ENCODE data around the gene IFI6. TPM values are rescaled to one million over a fixed set of nuclear protein-coding genes. Genes with fewer than 3 reads are reported as not detected.

IFI6 gene
- polyA plus RNA-seq, 1 donor (not counting 4 experiments of a cell fraction or from before 2014, with no cell fraction given) = 618 TPM

DNA sequence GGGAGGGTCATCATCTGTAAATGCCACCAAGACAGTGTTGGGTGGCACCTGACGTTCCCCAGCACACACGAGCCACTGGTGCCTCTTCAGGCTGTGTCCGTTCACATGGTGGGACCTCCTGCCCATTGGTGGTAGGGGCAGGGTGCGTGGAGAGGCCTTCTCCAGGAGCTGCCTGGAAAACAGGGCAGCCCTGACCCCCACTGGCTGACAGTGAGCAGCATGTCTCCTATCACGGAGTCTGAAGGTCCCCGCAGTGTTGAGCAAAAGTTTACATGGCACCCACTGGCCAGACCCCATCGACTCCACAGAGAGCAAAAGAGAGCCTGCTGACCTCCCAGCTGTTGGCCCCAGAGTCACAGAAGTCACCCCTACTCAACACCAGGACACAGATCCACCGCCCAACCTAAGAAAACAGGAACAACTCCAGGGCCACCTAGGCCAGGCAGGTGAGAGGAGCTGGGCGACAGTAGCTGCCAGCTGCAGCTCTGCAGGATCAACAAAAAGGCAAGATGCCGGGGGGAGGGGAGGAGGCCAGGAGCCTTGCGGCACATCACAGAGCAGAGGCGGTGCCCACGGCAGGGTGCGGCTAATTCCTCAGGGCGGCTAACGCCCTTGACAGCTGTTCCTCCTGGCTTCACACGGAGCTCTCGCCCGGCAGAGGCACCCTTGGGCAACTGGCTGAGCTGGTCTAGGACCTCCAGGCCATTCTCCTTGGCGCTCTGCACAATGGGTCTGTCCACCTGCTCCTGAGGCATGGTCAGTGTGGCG is 14.4 kb upstream of the IFI6 start:
- Histone ChIP-seq H3K4me3 (ENCODE audit: control insufficient read depth in 2 of 3, extremely low read depth in 1 of 3, insufficient read depth in 2 of 3, low read depth in 1 of 3, low read length in 3 of 3) (no peak overlapping the region), H3K9me3 (ENCODE audit: control insufficient read depth, low read depth, low read length) (peaks cover 1% of the 10 kb centered on the region), H3K79me2 (ENCODE audit: control insufficient read depth, insufficient read depth, low read length) (no peaks in the 10 kb centered on the region), H3K36me3 (ENCODE audit: control insufficient read depth in 2 of 2, extremely low read depth in 1 of 2, insufficient read depth in 2 of 2, low read length in 2 of 2) (no peaks in the 10 kb centered on the region), H3K4me2 (ENCODE audit: control insufficient read depth, extremely low read depth, insufficient read depth, low read depth, low read length) (no peak overlapping the region), H3K4me1 (ENCODE audit: control insufficient read depth, extremely low read depth, insufficient read depth, low read length) (peaks cover 3% of the 10 kb centered on the region), H4K20me1 (ENCODE audit: control insufficient read depth, extremely low read depth, insufficient read depth, low read length) (no peaks in the 10 kb centered on the region), H3K9me1 (ENCODE audit: control insufficient read depth, extremely low read depth, insufficient read depth, low read length) (no peaks in the 10 kb centered on the region), H3K27me3 (ENCODE audit: control insufficient read depth, extremely low read depth, insufficient read depth, low read length) (no peaks in the 10 kb centered on the region), H3K9ac (ENCODE audit: control insufficient read depth, extremely low read depth, insufficient read depth, low read length) (no peak overlapping the region), H2AFZ (ENCODE audit: control insufficient read depth, low read length) (no peak overlapping the region), H3K27ac (ENCODE audit: control insufficient read depth, insufficient read depth, low read length) (no peak overlapping the region)
- dilution Hi-C loops (cut with MboI; ENCODE audit: extremely low pct_ligation_motif_present, low sequenced_read_pairs) = no loop called here
- no peak for TF ChIP-seq EZH2 (IDR thresholded peaks at IDR 0.05; ENCODE audit: low read length)
- TF ChIP-seq, protein P1, sequence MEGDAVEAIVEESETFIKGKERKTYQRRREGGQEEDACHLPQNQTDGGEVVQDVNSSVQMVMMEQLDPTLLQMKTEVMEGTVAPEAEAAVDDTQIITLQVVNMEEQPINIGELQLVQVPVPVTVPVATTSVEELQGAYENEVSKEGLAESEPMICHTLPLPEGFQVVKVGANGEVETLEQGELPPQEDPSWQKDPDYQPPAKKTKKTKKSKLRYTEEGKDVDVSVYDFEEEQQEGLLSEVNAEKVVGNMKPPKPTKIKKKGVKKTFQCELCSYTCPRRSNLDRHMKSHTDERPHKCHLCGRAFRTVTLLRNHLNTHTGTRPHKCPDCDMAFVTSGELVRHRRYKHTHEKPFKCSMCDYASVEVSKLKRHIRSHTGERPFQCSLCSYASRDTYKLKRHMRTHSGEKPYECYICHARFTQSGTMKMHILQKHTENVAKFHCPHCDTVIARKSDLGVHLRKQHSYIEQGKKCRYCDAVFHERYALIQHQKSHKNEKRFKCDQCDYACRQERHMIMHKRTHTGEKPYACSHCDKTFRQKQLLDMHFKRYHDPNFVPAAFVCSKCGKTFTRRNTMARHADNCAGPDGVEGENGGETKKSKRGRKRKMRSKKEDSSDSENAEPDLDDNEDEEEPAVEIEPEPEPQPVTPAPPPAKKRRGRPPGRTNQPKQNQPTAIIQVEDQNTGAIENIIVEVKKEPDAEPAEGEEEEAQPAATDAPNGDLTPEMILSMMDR (optimal IDR thresholded peaks at IDR 0.05 in 1 of 3, IDR thresholded peaks at IDR 0.05 in 1 of 3, conservative IDR thresholded peaks at IDR 0.05 in 1 of 3; ENCODE audit: extremely low read depth in 1 of 3, insufficient read depth in 2 of 3, low read length in 3 of 3) = peak in 1 of 3 experiments; percentile 17
- DNase-seq (ENCODE audit: low read depth, low spot score) (no peak), FAIRE-seq (no peak)

DNA sequence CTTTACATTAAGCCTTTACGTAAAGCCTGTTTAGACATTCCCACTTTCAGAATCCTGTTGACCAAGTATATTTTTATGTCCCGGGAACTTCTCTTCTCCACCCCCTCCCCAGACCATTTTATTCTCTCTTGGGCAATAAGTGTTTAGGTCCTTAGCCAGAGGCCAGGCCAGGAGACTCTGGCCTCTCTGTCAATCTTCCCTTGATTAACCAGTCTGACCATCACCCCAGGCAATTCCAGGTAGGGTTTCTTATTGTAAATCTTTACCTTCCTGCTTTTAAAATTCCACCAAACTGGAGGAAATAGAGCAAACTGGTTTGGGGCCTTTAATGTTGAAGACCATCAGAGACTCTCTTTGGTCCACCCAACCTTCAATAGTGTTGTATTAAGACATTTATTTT is 12.2 kb upstream of the IFI6 start:
- Histone ChIP-seq H3K79me2 (ENCODE audit: control insufficient read depth, insufficient read depth, low read length) (no peaks in the 10 kb centered on the region), H3K9me1 (ENCODE audit: control insufficient read depth, extremely low read depth, insufficient read depth, low read length) (no peaks in the 10 kb centered on the region), H3K9ac (ENCODE audit: control insufficient read depth, extremely low read depth, insufficient read depth, low read length) (no peak overlapping the region), H3K36me3 (ENCODE audit: control insufficient read depth in 2 of 2, extremely low read depth in 1 of 2, insufficient read depth in 2 of 2, low read length in 2 of 2) (no peaks in the 10 kb centered on the region), H3K4me2 (ENCODE audit: control insufficient read depth, extremely low read depth, insufficient read depth, low read depth, low read length) (no peak overlapping the region), H3K27me3 (ENCODE audit: control insufficient read depth, extremely low read depth, insufficient read depth, low read length) (no peaks in the 10 kb centered on the region), H3K27ac (ENCODE audit: control insufficient read depth, insufficient read depth, low read length) (no peak overlapping the region), H3K4me3 (ENCODE audit: control insufficient read depth in 2 of 3, extremely low read depth in 1 of 3, insufficient read depth in 2 of 3, low read depth in 1 of 3, low read length in 3 of 3) (no peak overlapping the region), H4K20me1 (ENCODE audit: control insufficient read depth, extremely low read depth, insufficient read depth, low read length) (no peaks in the 10 kb centered on the region), H3K9me3 (ENCODE audit: control insufficient read depth, low read depth, low read length) (peaks cover 1% of the 10 kb centered on the region), H3K4me1 (ENCODE audit: control insufficient read depth, extremely low read depth, insufficient read depth, low read length) (peaks cover 3% of the 10 kb centered on the region), H2AFZ (ENCODE audit: control insufficient read depth, low read length) (no peak overlapping the region)
- dilution Hi-C loops (cut with MboI; ENCODE audit: extremely low pct_ligation_motif_present, low sequenced_read_pairs) = no loop called here
- FAIRE-seq (no peak), DNase-seq (ENCODE audit: low read depth, low spot score) (no peak)
- TF ChIP-seq, protein P1 (optimal IDR thresholded peaks at IDR 0.05 in 1 of 3, IDR thresholded peaks at IDR 0.05 in 1 of 3, conservative IDR thresholded peaks at IDR 0.05 in 1 of 3; ENCODE audit: extremely low read depth in 1 of 3, insufficient read depth in 2 of 3, low read length in 3 of 3) = no peak
- no peak for TF ChIP-seq EZH2 (IDR thresholded peaks at IDR 0.05; ENCODE audit: low read length)
